Small intestine (tissue), 7 donors: Measurements from ENCODE around the gene TRIM50. TPM values are rescaled to one million over a fixed set of nuclear protein-coding genes. Genes with fewer than 3 reads are reported as not detected.
"Not testable (repeated sequence)": the region's sequence is repeated elsewhere in the genome, so short reads cannot be mapped to it uniquely, and the experiment has no call there.

ENCODE experiments used
- DNase-seq, 2 donors: peaks; one replicate each; pipeline versions ENCODE4 v3.0.0 to v3.0.0-alpha.2; 2013
- FAIRE-seq: peaks from 2 replicates; lab custom pipeline; 2012; peaks lifted over from hg19 to GRCh38; lab: Jason Lieb, UNC
- H3K27ac ChIP-seq, 3 donors: one replicate each; pipeline ENCODE4 v1.5.1; 2013; ENCODE audit warnings: low read length in 2 of 3, mild to moderate bottlenecking in 2 of 3, control low read depth in 1 of 3, inconsistent platforms in 1 of 3, low read depth in 1 of 3, moderate library complexity in 1 of 3
- H3K27me3 ChIP-seq, 3 donors: one replicate each; pipeline ENCODE4 v1.6.1; 2013; ENCODE audit warnings: low read length in 3 of 3, inconsistent platforms in 1 of 3; ENCODE audit not compliant: control insufficient read depth in 3 of 3, insufficient read depth in 3 of 3
- H3K36me3 ChIP-seq, 3 donors: one replicate each; pipeline ENCODE4 v1.6.1; 2013; ENCODE audit warnings: low read length in 3 of 3, inconsistent platforms in 1 of 3, low read depth in 1 of 3, mild to moderate bottlenecking in 1 of 3, moderate library complexity in 1 of 3; ENCODE audit not compliant: control insufficient read depth in 3 of 3, insufficient read depth in 2 of 3
- H3K4me1 ChIP-seq, 3 donors: one replicate each; pipeline ENCODE4 v1.6.1; 2013; ENCODE audit warnings: low read length in 2 of 3, inconsistent platforms in 1 of 3, low read depth in 1 of 3, mild to moderate bottlenecking in 1 of 3, moderate library complexity in 1 of 3; ENCODE audit not compliant: control insufficient read depth in 3 of 3, insufficient read depth in 2 of 3
- H3K4me3 ChIP-seq, 3 donors: one replicate each; pipeline ENCODE4 v1.5.1; 2013; ENCODE audit warnings: low read length in 3 of 3, control low read depth in 1 of 3, inconsistent platforms in 1 of 3, low read depth in 1 of 3, mild to moderate bottlenecking in 1 of 3, moderate library complexity in 1 of 3
- H3K9me3 ChIP-seq, 2 donors: one replicate each; pipeline ENCODE4 v1.6.1; 2013; ENCODE audit warnings: low read depth in 1 of 2, low read length in 1 of 2; ENCODE audit not compliant: control insufficient read depth in 2 of 2, insufficient read depth in 1 of 2
- WGBS, 3 donors: extraction: QIAGEN DNeasy Blood & Tissue Kit; methylation state at CpG; one replicate each; pipeline ENCODE4 v1.1.7; 2013; 5-methylcytosine and 5-hydroxymethylcytosine counted together
- polyA plus RNA-seq, 4 donors: library from polyadenylated mRNA; stranded (reverse) in 3 of 4; unstranded in 1 of 4; fragments of 200-250 nt in 3 of 4; fragments of 120-200 nt in 1 of 4; gene quantifications; one replicate each; pipeline versions ENCODE4 v1.2.1 to v1.2.3, GENCODE V29; 2013
- donor health status: healthy with polysubstance abuse.
- donor health status: control.
- donor health status: control.
- donor health status: Bipolar disorder and iron deficiency.
- donor health status: healthy.

The TRIM50 gene
- polyA plus RNA-seq, 4 donors, result 0.27 to 2.1 (median 0.54) TPM; not detected in 1

DNA sequence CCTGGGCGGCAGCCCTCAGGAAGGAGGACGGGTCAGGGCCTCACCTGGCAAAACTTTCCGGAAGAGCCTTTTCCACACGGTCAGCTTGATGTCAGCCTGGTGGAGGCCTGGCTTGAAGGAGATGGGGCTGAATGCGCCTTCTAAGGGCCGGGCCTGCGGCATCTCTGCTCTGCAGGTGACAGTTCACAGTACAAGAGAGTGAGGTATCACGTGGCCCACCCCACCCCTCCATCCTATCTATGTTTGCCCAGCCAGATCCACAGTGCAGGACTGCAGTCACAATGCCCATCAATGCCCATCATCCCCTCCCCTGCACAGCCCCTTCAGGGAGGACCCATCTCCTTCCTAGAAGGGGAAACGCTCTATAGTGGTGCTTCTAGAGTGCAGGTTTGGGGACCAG, 11.4 kb downstream of the TRIM50 start:
- no peaks in the 10 kb centered on the region for H3K9me3 ChIP-seq
- no peaks in the 10 kb centered on the region for H3K27me3 ChIP-seq
- no peak overlapping the region for H3K4me3 ChIP-seq
- no peak overlapping the region for H3K27ac ChIP-seq
- no peaks in the 10 kb centered on the region for H3K4me1 ChIP-seq
- FAIRE-seq (no peak), DNase-seq (no peak)
- no peaks in the 10 kb centered on the region for H3K36me3 ChIP-seq
- 68 to 81% (median 69%) methylated on average over 9 of the region's 9 CpGs for WGBS, 3 donors

DNA sequence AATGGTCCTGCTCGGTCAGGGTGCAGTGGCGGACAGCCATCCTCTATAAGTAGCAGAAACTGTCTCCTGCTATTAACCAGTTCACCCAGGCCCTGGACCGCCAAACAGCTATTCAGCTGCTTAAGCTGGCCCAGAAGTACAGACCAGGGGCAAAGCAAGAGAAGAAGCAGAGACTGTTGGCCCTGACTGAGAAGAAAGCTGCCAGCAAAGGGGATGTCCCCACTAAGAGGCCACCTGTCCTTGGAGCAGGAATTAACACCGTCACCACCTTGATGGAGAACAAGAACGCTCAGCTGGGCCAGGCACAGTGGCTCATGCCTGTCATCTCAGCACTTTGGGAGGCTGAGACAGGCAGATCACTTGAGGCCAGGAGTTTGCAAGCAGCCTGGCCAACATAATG, 13.6 kb downstream of the TRIM50 start:
- Histone ChIP-seq H3K36me3 (no peaks in the 10 kb centered on the region), H3K27me3 (no peaks in the 10 kb centered on the region), H3K4me1 (no peaks in the 10 kb centered on the region), H3K9me3 (no peaks in the 10 kb centered on the region), H3K27ac (no peak overlapping the region), H3K4me3 (no peak overlapping the region)
- no peak for DNase-seq
- no peak for FAIRE-seq
- 84 to 91% (median 87%) methylated on average over 5 of the region's 5 CpGs for WGBS, 3 donors

GRCh38 chr7:73313521-73313906, 14.4 kb downstream of the TRIM50 start:
- Histone ChIP-seq H3K27ac (no peak overlapping the region), H3K36me3 (no peaks in the 10 kb centered on the region), H3K4me3 (no peak overlapping the region), H3K27me3 (no peaks in the 10 kb centered on the region), H3K4me1 (peaks cover 0 to 5% (median 0%) of the 10 kb centered on the region in 3 donors), H3K9me3 (no peaks in the 10 kb centered on the region)
- FAIRE-seq (no peak), DNase-seq (no peak)
- 71 to 80% (median 77%) methylated on average over 4 of the region's 4 CpGs for WGBS, 3 donors

GRCh38 chr7:73312831-73313520, 14.9 kb downstream of the TRIM50 start:
- 92 to 94% (median 93%) methylated on average over 38 to 48 of the region's 48 CpGs for WGBS, 3 donors
- Histone ChIP-seq H3K9me3 (no peaks in the 10 kb centered on the region), H3K27me3 (no peaks in the 10 kb centered on the region), H3K4me1 (peaks cover 0 to 6% (median 0%) of the 10 kb centered on the region in 3 donors), H3K27ac (no peak overlapping the region), H3K4me3 (no peak overlapping the region), H3K36me3 (no peaks in the 10 kb centered on the region)
- FAIRE-seq, result no peak
- no peak for DNase-seq

DNA sequence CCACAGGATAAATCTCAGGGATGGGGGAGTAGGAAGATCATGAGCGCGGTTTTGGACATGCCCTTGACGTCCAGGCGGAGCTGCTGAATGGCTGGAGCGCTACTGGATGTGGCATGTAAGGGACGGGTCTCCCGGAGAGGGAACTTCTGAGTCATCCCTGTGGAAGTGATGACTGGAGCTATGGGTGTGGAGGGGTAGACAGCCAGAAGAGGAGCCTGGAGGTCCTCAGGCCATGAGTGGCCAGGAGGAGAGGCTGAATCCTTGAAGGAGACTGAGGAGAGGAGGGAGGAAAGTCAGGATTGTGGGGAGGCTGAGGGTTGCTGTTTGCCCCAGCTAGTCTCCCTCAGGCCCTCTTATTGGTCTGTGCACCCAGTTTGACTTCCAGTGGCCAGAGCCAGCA, 16.5 kb downstream of the TRIM50 start:
- not testable (repeated sequence) for H3K9me3 ChIP-seq, FAIRE-seq, H3K27ac ChIP-seq, H3K27me3 ChIP-seq, DNase-seq, H3K4me3 ChIP-seq, H3K36me3 ChIP-seq
- peaks cover 0 to 13% (median 0%) of the 10 kb centered on the region in 3 donors for H3K4me1 ChIP-seq
- WGBS, 3 donors, result 86 to 92% (median 91%) methylated on average over 7 of the region's 7 CpGs

GRCh38 chr7:73308665-73309214, 19.1 kb downstream of the TRIM50 start, which contains the start of gene NSUN5:
TSS of gene NSUN5 (minus strand) at chr7:73308826. CDS start at chr7:73308790, 36 bp downstream.
- Histone ChIP-seq H3K4me1 (peaks cover 0 to 13% (median 0%) of the 10 kb centered on the region in 3 donors), H3K36me3 (peaks cover 0 to 24% (median 4%) of the 10 kb centered on the region in 3 donors), H3K27ac (peak within 1 kb of the TSS in 2 of 3 donors; percentile 52 to 57), H3K4me3 (peak within 1 kb of the TSS; percentile 56 to 94 (median 65)), H3K9me3 (no peaks in the 10 kb centered on the region), H3K27me3 (no peaks in the 10 kb centered on the region)
- 9 to 12% (median 11%) methylated on average over 37 to 40 of the region's 40 CpGs for WGBS, 3 donors
- DNase-seq, result peak; percentile 88 to 93
- FAIRE-seq, result no peak

DNA sequence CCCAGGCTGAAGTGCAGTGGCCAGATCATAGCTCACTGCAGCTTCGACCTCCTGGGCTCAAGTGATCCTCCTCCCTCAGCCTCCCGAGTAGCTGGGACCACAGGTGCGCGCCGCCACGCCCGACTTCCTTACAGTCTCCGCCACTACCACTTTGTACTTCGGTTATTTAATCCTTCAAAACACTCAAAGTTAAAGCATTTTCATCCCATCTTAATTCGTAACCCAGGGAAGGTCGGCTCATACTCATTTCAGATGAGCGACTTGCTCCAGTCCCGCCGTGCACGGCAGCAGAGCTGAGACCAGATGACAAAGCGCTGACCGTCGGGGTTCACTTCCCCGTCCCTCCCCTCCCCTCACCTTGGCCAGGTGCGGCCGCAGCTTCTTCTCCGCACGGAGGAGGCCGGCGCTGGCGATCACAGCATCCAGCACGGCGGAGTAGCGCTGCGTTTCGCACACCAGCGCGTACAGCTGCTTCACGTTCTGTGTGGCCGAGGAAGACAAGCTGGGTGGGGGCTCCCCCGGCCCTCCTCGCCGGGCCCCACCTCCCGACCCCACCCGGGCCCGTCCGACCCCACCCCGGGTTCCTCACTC, 19.7 kb downstream of the TRIM50 start:
- FAIRE-seq (no peak), DNase-seq (peak; percentile 18 to 38)
- Histone ChIP-seq H3K4me3 (peak overlapping the region; percentile 56 to 94 (median 65)), H3K36me3 (peaks cover 3 to 29% (median 4%) of the 10 kb centered on the region in 3 donors), H3K27me3 (no peaks in the 10 kb centered on the region), H3K27ac (peak overlapping the region in 1 of 3 donors; percentile 52), H3K4me1 (peaks cover 0 to 13% (median 0%) of the 10 kb centered on the region in 3 donors), H3K9me3 (no peaks in the 10 kb centered on the region)
- 7 to 11% (median 9%) methylated on average over 31 to 43 of the region's 43 CpGs for WGBS, 3 donors

DNA sequence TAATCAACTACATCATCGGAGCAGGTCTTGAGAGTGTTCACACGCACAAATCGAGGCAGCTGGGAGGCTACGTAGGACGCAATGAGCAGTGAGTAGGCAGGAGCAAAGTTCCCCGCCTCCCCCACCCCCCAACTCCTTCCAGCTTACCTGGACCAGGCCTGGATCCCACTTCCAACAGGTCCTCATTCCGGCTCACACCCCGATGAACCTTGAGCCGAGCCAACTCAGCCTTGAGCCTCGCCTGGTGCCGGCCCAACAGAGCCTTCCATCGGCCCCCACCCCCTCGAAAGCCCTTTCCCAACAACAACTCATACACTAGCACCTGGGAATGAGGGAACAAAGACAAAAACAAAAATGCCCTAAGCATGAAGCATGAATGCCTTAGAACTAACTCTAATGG, 20.4 kb downstream of the TRIM50 start:
- peaks cover 3 to 33% (median 4%) of the 10 kb centered on the region in 3 donors for H3K36me3 ChIP-seq
- WGBS, 3 donors, result 90 to 93% (median 92%) methylated on average over 13 of the region's 13 CpGs
- H3K4me3 ChIP-seq, result peak overlapping the region in 1 of 3 donors; percentile 65
- no peak for FAIRE-seq
- no peak for DNase-seq
- no peaks in the 10 kb centered on the region for H3K9me3 ChIP-seq
- peaks cover 0 to 13% (median 0%) of the 10 kb centered on the region in 3 donors for H3K4me1 ChIP-seq
- H3K27me3 ChIP-seq, result no peaks in the 10 kb centered on the region
- no peak overlapping the region for H3K27ac ChIP-seq
